SK-N-MC (cell line): ENCODE results near the gene SLC31A2.

ENCODE experiments used
- EZH2 ChIP-seq: fragments of 200-600 bp; sonication (generic); IDR thresholded peaks from one replicate; pipeline ENCODE4 v1.6.1; 2017; ENCODE audit warnings: antibody characterized with exemption
- POLR2AphosphoS5 ChIP-seq: IDR thresholded peaks from 2 replicates; pipeline ENCODE4 v1.6.1; 2012; ENCODE audit warnings: mild to moderate bottlenecking, low read depth, low read length, borderline replicate concordance

DNA sequence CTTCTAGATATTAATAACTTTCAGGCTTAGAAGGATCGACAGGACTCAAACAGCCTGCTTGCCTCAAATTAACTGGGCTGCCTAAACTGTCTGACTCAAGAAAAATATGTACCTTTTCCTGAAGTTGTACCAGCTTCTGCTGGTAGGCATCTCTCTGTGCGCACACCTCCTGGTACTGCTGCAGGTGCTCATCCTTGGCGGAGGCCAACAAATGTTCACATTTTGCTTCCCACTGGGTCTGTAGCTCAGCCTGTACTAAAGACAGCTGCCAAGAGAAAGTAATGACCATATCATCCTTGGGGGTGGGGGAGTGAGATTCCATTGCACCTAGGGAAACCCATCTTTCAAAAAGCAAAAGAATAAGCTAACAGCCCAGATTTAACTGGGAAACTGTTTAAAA lies 22.5 kb downstream of the SLC31A2 start:
- no peak for TF ChIP-seq POLR2AphosphoS5
- TF ChIP-seq EZH2, result no peak
